ENCODE results near the gene ZMIZ1. TPM values are rescaled to one million over a fixed set of nuclear protein-coding genes. Genes with fewer than 3 reads are reported as not detected.

The ZMIZ1 gene
- total RNA-seq, 5 donors from 2014 or later (not counting 1 experiment from before 2014, with no cell fraction given), result 16.8 to 27.1 (median 21.2) TPM

GRCh38 chr10:79314761-79315601 is 246.2 kb downstream of the ZMIZ1 start:
- H3K4me1 ChIP-seq (ENCODE audit: control insufficient read depth in 1 of 2, extremely low read depth in 1 of 2, insufficient read depth in 2 of 2, low read length in 2 of 2), result peaks cover 12 to 41% of the 10 kb centered on the region in 2 experiments
- no peaks in the 10 kb centered on the region for H3K9me3 ChIP-seq
- DNase-seq (no peak), ATAC-seq (replicated peaks in 1 of 4) (no peak)
- no peaks in the 10 kb centered on the region for H3K27me3 ChIP-seq (replicated peaks in 1 of 2; ENCODE audit: control insufficient read depth in 2 of 2, extremely low read depth in 1 of 2, insufficient read depth in 2 of 2, low read length in 1 of 2)
- Mint-ChIP-seq H3K27me3 (no peaks in the 10 kb centered on the region), H3K36me3 (peaks cover 14% of the 10 kb centered on the region), H3K4me3 (no peak overlapping the region), H3K27ac (no peak overlapping the region), H3K9me3 (peaks cover 0 to 7% (median 5%) of the 10 kb centered on the region in 3 donors), H3K4me1 (peaks cover 37 to 47% (median 41%) of the 10 kb centered on the region in 3 donors)
- CTCF ChIA-PET, result interaction anchor here (0.5 to 1.5 kb wide), 2 partner anchors 19 to 1603 kb away, joined by 3 to 4 read pairs; no protein-coding TSS in a partner anchor
- peaks cover 0 to 7% of the 10 kb centered on the region in 2 donors for H3K36me3 ChIP-seq (ENCODE audit: control insufficient read depth in 2 of 2, extremely low read depth in 1 of 2, insufficient read depth in 1 of 2, low read length in 1 of 2)
- POLR2A ChIA-PET, result interaction anchor here in 1 of 2 donors (0.6 kb wide), 1 partner anchor 67 kb away, joined by 3 read pairs; no protein-coding TSS in a partner anchor
- no peak overlapping the region for H3K4me3 ChIP-seq (ENCODE audit: control insufficient read depth in 1 of 2, extremely low read depth in 1 of 2, low read length in 1 of 2)
- 96% methylated on average over 25 of the region's 25 CpGs for WGBS (ENCODE audit: insufficient coverage)
- no peak overlapping the region for H3K27ac ChIP-seq (ENCODE audit: low read length)

GRCh38 chr10:79315602-79315920 is 246.8 kb downstream of the ZMIZ1 start:
- Histone ChIP-seq H3K9me3 (no peaks in the 10 kb centered on the region), H3K4me3 (ENCODE audit: control insufficient read depth in 1 of 2, extremely low read depth in 1 of 2, low read length in 1 of 2) (no peak overlapping the region), H3K36me3 (ENCODE audit: control insufficient read depth in 2 of 2, extremely low read depth in 1 of 2, insufficient read depth in 1 of 2, low read length in 1 of 2) (peaks cover 0 to 5% of the 10 kb centered on the region in 2 donors), H3K4me1 (ENCODE audit: control insufficient read depth in 1 of 2, extremely low read depth in 1 of 2, insufficient read depth in 2 of 2, low read length in 2 of 2) (peaks cover 12 to 47% of the 10 kb centered on the region in 2 experiments), H3K27ac (ENCODE audit: low read length) (no peak overlapping the region), H3K27me3 (replicated peaks in 1 of 2; ENCODE audit: control insufficient read depth in 2 of 2, extremely low read depth in 1 of 2, insufficient read depth in 2 of 2, low read length in 1 of 2) (no peaks in the 10 kb centered on the region)
- ChIA-PET POLR2A (interaction anchor here in 1 of 2 donors (0.6 kb wide), 1 partner anchor 67 kb away, joined by 3 read pairs; no protein-coding TSS in a partner anchor), CTCF (interaction anchor here (0.5 to 1.5 kb wide), 3 partner anchors 19 to 1604 kb away, joined by 3 to 4 read pairs (median 4); no protein-coding TSS in a partner anchor)
- Mint-ChIP-seq H3K9me3 (peaks cover 0 to 7% (median 5%) of the 10 kb centered on the region in 3 donors), H3K27me3 (no peaks in the 10 kb centered on the region), H3K4me3 (no peak overlapping the region), H3K4me1 (peaks cover 42 to 53% (median 47%) of the 10 kb centered on the region in 3 donors), H3K27ac (peak overlapping the region; percentile 4 to 23), H3K36me3 (peaks cover 14% of the 10 kb centered on the region)
- no peak for DNase-seq
- ATAC-seq (replicated peaks in 1 of 4), result no peak
- 100% methylated on average over 1 of the region's 11 CpGs for WGBS (ENCODE audit: insufficient coverage)

DNA sequence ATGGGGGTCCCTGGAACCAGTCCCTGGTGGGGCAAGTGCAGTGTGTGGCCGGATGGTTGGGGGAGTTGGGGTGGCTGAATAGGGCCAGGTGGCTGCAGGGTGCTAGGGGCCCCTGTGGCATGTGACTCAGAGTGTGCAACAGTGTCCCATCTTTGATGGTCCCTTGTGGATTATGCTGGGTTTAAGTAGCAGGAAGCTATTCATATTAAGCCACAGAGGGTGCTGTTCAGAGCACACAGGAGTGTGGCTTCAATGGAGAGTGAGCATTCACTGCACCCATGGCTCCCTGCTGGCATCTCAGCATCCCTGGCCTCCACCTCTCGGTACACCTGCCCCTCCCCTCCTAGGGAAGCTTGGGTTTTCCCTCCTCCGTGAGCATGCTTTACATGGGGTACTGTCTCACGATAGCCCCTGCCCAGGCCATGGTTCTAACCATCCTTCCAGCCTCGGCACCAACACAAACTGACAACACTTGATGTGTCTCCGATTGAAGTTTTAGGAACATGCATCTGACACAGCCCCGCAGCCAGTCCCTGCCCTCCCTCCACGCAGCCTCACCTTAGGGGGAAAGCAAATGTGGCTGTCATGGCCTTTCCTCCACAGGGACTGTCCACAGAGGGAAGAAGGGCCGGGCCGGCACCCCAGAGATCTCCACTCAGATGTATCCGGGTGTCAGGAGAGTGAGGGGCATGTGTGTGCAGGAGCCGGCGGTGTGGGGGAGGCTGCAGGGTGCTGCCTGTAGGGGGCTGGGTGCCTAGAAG is 248.1 kb downstream of the ZMIZ1 start:
- Histone ChIP-seq H3K4me3 (ENCODE audit: control insufficient read depth in 1 of 2, extremely low read depth in 1 of 2, low read length in 1 of 2) (peak overlapping the region in 1 of 2 donors; percentile 9), H3K4me1 (ENCODE audit: control insufficient read depth in 1 of 2, extremely low read depth in 1 of 2, insufficient read depth in 2 of 2, low read length in 2 of 2) (peaks cover 20 to 60% of the 10 kb centered on the region in 2 experiments), H3K9me3 (no peaks in the 10 kb centered on the region), H3K27me3 (replicated peaks in 1 of 2; ENCODE audit: control insufficient read depth in 2 of 2, extremely low read depth in 1 of 2, insufficient read depth in 2 of 2, low read length in 1 of 2) (no peaks in the 10 kb centered on the region), H3K36me3 (ENCODE audit: control insufficient read depth in 2 of 2, extremely low read depth in 1 of 2, insufficient read depth in 1 of 2, low read length in 1 of 2) (peaks cover 0 to 5% of the 10 kb centered on the region in 2 donors), H3K27ac (ENCODE audit: low read length) (no peak overlapping the region)
- CTCF ChIA-PET, result interaction anchor here in 1 of 2 donors (0.5 to 1.6 kb wide), 3 partner anchors 15 to 29 kb away, joined by 3 read pairs; no protein-coding TSS in a partner anchor
- H3K9me3 Mint-ChIP-seq, result peaks cover 0 to 7% (median 5%) of the 10 kb centered on the region in 3 donors
- WGBS (ENCODE audit: insufficient coverage), result 31% methylated on average over 12 of the region's 13 CpGs
- POLR2A ChIA-PET, result no interaction called here
- H3K27ac Mint-ChIP-seq, result peak overlapping the region; percentile 45 to 79
- ATAC-seq (replicated peaks in 1 of 4) (peak; percentile 17 to 42 (median 34)), DNase-seq (peak in 1 of 35 experiments; percentile 39)
- peak overlapping the region; percentile 43 to 66 (median 44) for H3K4me3 Mint-ChIP-seq
- no peaks in the 10 kb centered on the region for H3K27me3 Mint-ChIP-seq
- peaks cover 11% of the 10 kb centered on the region for H3K36me3 Mint-ChIP-seq
- peaks cover 48 to 66% (median 60%) of the 10 kb centered on the region in 3 donors for H3K4me1 Mint-ChIP-seq

GRCh38 chr10:79318369-79318768 is 249.6 kb downstream of the ZMIZ1 start:
- peak overlapping the region; percentile 10 to 66 (median 44) for H3K4me3 Mint-ChIP-seq
- ChIA-PET POLR2A (interaction anchor here in 1 of 2 donors (0.6 kb wide), 1 partner anchor 12 kb away, joined by 3 read pairs; no protein-coding TSS in a partner anchor), CTCF (no interaction called here)
- Histone ChIP-seq H3K36me3 (ENCODE audit: control insufficient read depth in 2 of 2, extremely low read depth in 1 of 2, insufficient read depth in 1 of 2, low read length in 1 of 2) (no peaks in the 10 kb centered on the region), H3K4me3 (ENCODE audit: control insufficient read depth in 1 of 2, extremely low read depth in 1 of 2, low read length in 1 of 2) (no peak overlapping the region), H3K4me1 (ENCODE audit: control insufficient read depth in 1 of 2, extremely low read depth in 1 of 2, insufficient read depth in 2 of 2, low read length in 2 of 2) (peaks cover 31 to 75% of the 10 kb centered on the region in 2 experiments), H3K9me3 (no peaks in the 10 kb centered on the region), H3K27me3 (replicated peaks in 1 of 2; ENCODE audit: control insufficient read depth in 2 of 2, extremely low read depth in 1 of 2, insufficient read depth in 2 of 2, low read length in 1 of 2) (no peaks in the 10 kb centered on the region), H3K27ac (ENCODE audit: low read length) (no peak overlapping the region)
- DNase-seq, result no peak
- H3K4me1 Mint-ChIP-seq, result peaks cover 63 to 81% (median 75%) of the 10 kb centered on the region in 3 donors
- peaks cover 0 to 7% (median 5%) of the 10 kb centered on the region in 3 donors for H3K9me3 Mint-ChIP-seq
- 96% methylated on average over 5 of the region's 5 CpGs for WGBS (ENCODE audit: insufficient coverage)
- peak overlapping the region in 1 of 2 donors; percentile 79 for H3K27ac Mint-ChIP-seq
- H3K27me3 Mint-ChIP-seq, result no peaks in the 10 kb centered on the region
- peaks cover 8% of the 10 kb centered on the region for H3K36me3 Mint-ChIP-seq
- ATAC-seq (replicated peaks in 1 of 4), result no peak

DNA sequence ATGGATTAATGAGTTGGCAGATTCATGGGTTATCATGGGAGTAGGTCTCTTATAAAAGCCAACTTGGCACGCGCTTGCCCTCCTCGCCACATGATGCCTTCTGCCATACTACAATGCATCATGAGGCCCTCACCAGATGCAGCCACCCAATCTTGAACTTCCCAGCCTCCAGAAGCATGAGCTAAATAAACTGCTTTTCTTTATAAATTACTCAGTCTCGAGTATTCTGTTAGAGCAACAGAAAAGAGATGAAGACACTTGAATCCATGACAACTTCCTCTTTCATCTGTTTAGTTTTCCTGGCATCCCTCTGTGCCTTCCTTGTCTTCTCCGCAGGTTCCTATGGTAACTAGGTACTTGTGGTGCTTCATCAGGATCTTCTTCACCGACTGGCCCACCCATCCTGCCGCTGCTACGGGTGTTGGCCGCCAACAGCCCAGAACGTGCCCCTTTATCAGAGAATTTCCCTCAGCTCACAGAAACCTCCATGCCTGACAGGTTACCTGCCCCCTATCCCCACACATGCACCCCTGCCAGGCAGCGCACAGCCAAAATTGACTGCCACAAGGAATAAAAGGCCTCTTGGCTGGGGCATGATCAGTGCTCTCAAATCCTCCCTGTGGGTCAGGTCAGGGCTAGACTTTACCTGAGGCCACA is 250.5 kb downstream of the ZMIZ1 start:
- Mint-ChIP-seq H3K4me1 (peaks cover 70 to 89% (median 84%) of the 10 kb centered on the region in 3 donors), H3K27ac (peak overlapping the region; percentile 35 to 79), H3K4me3 (peak overlapping the region in 1 of 3 donors; percentile 66), H3K9me3 (peaks cover 0 to 7% (median 5%) of the 10 kb centered on the region in 3 donors), H3K27me3 (no peaks in the 10 kb centered on the region), H3K36me3 (peaks cover 1% of the 10 kb centered on the region)
- H3K27ac ChIP-seq (ENCODE audit: low read length), result no peak overlapping the region
- POLR2A ChIA-PET, result interaction anchor here in 1 of 2 donors (0.6 kb wide), 1 partner anchor 11 kb away, joined by 3 read pairs; no protein-coding TSS in a partner anchor
- CTCF ChIA-PET, result interaction anchor here (0.6 to 1.0 kb wide), 2 partner anchors 27 to 325 kb away, joined by 3 read pairs; no protein-coding TSS in a partner anchor
- no peaks in the 10 kb centered on the region for H3K36me3 ChIP-seq (ENCODE audit: control insufficient read depth in 2 of 2, extremely low read depth in 1 of 2, insufficient read depth in 1 of 2, low read length in 1 of 2)
- no peaks in the 10 kb centered on the region for H3K9me3 ChIP-seq
- no peak overlapping the region for H3K4me3 ChIP-seq (ENCODE audit: control insufficient read depth in 1 of 2, extremely low read depth in 1 of 2, low read length in 1 of 2)
- H3K4me1 ChIP-seq (ENCODE audit: control insufficient read depth in 1 of 2, extremely low read depth in 1 of 2, insufficient read depth in 2 of 2, low read length in 2 of 2), result peaks cover 37 to 84% of the 10 kb centered on the region in 2 experiments
- 91% methylated on average over 9 of the region's 11 CpGs for WGBS (ENCODE audit: insufficient coverage)
- ATAC-seq (replicated peaks in 1 of 4), result no peak
- no peaks in the 10 kb centered on the region for H3K27me3 ChIP-seq (replicated peaks in 1 of 2; ENCODE audit: control insufficient read depth in 2 of 2, extremely low read depth in 1 of 2, insufficient read depth in 2 of 2, low read length in 1 of 2)
- no peak for DNase-seq

Measured in T-cell (primary cell).